HCEC 1CT (cell line): ENCODE results near the gene SATB1.
A peak's percentile ranks its signal among the peaks of the same experiment; 100 is the strongest.

ENCODE experiments used
- DNase-seq: peaks from one replicate; pipeline ENCODE4 v3.0.0-alpha.2; 2017

The SATB1 gene

DNA sequence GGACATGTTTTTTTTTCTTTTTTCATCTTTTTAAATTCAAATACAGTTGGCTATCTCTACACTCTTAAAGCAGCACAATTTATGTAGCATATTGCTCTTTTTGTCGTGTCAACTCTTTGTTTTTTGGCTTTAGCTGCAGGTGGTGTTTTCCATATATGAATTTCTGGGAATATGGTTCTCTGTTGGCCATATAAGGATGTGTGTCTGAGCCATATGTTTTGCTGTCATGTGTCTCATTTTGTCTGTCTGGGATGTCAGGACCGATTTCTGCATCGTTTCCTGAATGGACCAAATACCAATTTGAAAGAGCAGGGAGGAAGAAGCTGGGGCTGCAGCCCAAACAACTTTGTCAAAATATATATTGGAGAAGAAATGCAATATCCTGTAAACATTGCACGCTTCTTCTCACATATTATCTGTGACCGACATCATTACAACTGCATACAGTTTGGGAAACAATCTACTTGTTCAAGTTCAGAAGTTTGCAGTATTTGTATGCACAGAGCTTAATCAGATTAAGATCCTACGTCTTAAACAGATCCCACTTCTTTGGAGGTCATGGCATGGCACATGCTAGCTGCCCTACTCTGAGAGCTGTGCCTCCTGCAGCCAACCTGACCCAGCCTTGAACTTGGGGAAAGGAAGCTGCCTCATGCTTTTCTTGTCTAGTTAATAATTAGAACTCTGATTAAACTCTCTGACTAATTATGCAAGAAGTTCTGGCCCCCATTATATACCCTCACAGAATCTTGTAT lies 4.0 kb upstream of the SATB1 start:
- no peak for DNase-seq

DNA sequence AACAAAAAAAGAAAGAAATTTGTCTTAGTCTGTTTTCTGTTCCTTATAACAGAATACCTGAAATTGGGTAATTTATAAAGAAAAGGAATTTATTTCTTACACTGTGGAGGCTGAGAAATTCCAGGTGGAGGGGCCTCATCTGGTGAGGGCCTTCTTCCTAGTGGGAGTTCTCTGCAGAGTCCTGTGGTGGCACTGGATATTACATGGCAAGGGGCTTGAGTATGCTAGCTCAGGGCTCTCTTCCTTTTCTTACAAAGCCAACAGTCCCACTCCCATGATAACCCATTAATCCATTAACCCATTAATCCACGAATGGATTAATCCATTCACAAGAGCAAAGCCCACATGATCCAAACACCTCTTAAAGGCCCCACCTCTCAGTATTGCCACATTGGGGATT lies 2.9 kb upstream of the SATB1 start:
- no peak for DNase-seq

DNA sequence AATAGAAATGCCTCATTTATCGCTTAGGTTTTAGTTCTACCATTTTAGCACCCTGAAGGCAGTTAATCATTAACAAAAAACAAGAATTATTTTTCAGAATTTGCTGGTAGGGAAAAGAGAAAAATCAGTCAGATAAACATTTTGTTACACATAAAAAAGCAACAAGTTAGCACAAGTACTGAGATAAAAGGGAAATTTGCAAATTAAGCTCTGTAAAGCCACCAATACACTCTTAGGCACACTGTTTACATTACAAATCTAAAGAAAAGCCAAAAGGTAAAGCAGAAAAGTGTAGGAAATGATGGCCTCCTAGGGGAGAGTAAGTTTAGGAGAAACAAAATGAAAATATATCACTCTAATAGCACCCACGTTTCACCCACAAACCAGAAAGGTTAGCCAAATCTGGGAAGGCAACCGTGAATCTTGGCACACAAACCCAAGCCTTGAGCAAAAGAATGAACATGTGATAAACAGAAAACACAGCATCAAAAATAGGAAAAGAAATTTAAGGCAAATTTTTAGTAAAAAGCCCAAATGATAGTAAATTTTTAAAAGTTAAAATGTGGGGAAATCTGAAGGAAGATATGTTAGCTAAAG lies 1.6 kb upstream of the SATB1 start:
- no peak for DNase-seq

DNA sequence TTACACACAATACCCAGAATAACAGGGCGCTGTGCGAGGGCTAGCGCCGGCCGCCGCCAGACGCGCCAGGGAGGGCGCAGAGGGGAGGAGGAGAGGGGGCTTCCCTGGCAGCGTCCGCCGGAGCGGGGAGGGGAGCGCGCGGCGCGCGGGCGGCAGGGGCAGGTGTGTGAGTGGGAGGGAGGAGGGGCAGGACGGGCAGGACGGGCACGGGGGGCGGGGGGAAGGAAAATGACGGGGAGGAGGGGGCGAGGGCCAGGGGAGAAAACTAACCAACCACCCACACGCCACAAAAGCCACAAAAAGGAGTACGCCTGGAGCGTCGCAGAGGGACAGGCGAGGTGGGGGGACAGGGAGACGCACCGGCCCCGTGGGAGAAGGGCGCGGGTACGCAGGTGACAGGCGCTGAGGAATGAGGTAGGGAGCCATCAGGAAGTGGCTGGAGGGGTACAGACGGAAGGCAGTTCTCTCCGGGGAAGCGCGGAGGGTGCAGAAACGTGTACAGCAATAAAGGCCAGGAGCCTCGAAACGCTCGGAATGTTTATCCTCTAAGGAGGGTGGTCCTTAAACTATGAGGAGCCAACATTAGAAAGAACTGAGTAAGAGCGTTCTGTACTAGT lies 610 bp upstream of the SATB1 start:
- no peak for DNase-seq

DNA sequence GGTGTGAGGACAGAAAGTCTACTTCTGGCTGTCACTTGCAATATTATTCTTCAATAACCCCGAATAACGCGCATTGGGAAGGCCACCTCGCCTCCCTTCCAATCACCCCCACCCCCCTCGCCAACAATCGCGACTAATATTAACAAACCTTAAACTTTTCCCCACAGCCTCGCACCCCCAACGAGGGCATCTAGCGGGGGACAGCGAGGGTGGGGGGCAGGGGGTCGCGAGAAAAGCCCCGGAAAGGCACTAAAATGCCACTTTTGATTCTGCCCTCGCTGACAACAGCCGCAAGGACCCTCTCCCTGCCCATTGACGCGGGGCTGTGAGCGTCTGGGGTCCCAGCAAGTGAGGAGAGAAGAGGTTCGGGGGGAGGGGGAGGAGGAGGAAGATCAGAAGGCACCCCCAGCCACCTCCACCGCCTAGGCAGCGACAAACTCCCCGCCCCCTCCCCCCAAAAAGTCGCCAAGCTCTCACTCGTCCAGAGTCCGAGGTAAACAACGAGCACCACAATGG lies 868 bp downstream of the SATB1 start:
- DNase-seq, result no peak

DNA sequence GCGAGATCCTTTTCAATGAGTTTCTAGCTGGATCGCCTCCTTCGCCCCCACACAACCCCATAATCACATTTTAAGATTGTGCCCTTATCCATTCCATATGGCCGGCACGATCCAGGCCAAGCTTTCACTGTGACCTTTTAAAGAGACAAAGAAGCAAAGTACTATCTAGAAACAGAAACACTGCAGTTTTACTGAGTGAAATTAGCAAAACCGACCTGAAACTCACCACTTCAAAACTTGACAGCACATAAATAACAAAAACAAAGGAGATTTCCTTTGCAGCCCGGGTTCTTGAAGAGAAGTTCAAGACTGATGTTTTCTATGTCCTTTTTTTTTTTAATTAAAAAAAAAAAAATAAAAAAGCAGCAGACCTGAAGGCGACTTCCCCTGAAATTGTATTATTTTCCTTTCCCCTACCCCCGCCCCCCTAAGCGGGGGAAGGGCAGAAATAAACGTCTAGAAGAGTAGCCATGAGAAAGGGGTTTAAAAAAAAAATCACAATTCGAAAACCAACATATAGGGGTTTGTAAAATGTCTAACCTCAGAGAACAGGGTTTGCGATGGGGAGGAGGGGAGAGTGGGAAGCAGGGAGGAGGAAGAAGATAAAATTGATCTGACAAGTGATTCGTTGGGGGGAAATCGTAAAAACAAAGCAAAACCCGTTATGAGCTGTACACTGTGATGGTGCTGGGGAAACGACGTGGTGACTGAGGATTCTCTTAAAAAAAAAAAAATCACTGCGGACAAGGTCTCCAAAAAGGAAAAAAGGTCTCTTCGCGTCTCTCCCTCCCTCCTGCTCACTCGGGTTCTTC lies 1.5 kb downstream of the SATB1 start:
- DNase-seq, result peak; percentile 42

DNA sequence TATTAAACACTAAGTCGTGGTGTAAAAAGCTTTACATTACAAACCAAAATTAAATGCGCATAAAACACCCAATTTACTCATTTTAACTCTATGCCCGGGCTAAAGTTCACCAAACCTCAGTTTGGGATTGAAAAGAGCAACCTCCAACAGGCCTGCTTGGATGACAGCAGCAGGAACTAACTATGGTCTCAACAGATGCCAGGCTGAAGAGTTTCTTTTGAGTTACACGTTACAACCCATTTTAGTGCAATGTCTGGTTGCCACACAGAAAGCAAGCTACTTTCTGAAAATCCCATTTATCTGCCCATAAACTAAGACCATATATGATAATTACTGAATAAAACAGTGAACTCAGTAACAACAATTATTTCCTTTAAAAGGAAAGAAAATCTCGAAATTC lies 2.2 kb downstream of the SATB1 start:
- no peak for DNase-seq

DNA sequence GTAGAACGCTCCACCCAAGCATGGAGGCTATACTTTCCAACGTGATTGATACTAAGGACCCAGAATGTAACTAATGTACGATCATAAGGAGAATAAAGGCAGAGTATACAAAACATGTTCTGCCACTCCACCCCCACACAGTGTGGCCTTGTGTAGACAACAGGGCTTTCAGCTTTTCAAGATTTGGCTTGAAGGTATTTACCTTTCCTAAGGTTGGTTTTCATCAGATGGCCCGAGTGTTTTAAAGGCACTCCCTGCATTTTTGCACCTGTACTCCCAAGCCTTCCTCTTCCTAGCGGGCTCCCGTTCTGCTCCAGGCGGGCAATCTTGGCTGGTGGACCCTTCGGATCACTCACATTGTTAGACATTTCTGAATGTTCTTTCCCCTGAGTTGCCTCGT lies 4.6 kb downstream of the SATB1 start:
- DNase-seq, result no peak

DNA sequence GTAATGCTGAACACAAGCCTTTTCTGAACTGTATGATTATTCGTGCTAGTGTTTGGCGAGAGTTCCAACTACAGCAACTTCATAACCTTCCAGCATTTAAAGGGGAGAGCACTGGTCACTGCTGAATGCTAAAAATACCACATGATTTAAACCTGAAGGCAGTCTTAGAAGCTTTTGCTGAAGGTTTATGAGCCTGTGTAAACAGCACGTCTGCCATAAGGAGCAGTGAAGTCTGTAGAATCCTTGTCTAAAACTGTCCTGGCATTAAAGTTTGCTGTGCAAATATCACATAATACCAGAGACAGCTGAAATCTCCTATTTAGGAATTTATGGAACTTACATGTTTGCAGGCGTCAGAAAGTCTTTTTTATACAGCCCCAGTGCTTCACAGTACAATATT lies 5.9 kb downstream of the SATB1 start:
- DNase-seq, result no peak

DNA sequence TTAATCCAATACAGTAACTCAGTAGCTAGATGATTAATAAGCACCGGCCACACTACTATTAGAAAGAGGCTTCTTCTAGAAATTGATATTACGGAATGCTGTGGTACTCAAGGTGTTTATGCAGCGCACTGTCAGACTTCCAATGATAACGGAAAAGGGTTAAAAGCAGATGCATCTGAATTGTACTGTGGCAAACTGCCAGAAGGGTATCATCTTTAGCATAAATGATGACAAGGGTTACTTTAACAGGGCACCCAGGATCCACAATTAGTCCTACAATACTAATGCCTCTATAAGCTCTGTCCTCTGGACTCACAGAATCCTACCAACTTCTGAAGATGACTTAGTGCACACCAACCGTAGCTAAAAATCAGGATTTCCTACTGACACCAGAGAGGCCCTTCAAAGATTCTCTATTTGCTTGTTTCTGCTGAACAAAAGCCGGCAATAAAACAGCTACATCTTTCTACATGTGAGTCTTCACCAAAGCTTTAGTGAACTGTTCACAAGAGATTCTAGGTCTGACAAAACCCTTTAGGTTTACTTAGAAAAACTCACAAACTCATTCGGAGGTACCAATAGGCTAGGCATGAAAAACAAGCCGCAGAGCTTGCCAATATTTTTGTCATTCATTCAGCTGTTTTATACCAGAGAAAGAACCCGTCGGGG lies 7.1 kb downstream of the SATB1 start:
- no peak for DNase-seq

DNA sequence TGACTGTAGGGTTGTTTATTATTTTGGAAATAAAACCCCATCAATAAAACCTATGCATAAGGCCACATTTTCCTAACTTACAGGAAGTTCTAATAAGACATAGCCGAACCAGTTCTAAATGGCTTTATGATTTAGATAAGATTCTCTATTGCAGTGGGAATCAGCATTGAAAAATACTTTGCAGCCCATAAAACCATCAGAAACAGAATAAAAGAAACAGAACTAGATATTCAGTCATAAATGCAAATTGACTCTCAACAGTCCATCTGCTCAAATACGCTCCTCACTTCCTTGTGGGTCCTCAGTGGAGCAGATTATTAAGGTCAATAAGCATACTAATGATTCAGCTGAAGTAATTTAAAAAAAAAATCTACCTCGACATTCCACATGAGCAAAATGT lies 8.8 kb downstream of the SATB1 start:
- DNase-seq, result no peak

DNA sequence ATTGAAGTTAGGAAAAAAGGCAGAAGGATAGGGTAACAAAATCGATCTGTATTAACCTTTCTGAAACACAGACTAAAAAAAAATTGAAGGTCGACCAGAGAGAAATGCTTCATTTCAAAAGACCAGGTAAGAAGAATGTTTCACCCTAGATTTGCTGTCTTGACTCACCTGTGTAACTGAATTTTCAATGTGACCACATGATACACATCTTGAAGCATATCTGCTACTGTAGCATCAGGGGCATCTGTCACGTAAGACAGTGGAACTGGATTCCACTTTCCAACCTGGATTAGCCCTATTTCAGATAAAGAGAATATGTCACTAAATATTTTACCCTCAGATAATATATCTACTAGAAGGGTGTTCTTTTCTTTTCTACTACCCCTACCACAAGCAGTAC lies 9.3 kb downstream of the SATB1 start:
- DNase-seq, result no peak

DNA sequence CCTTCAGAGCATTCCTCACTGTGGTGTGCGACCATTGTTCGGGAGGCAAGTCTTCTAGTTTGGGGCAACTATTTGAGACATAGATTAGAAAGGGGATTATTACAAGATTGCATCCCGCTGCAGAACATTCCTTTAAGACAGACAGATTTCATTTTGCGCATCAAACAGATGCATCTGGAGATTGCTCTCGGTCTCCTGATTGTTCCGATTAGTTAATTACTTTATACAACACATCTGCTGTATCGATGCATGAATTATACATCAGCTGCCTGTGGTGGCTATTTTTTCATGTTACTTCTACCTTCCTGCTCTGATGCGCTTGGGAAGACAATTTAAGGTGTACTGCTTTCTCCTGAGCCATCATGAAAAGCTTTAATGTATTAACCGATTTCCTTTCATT lies 10.0 kb downstream of the SATB1 start:
- DNase-seq, result no peak

DNA sequence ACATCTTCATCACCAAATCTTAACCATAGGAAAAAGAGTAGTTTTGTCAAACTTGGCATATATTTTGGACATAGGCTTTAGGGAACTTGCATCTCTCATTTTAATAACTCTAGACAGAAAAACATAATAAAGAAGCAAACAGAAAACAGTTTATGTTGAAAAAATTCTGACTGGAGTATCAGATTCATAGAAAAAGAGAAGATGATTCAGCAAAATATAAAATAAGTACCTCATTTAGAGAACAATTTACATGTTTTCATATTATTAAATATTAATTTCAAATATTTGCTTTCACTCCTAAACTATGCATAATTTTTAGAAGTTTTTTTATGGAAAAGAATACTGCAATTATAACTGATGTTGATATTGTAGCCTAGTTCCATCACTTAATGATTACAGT lies 12.5 kb downstream of the SATB1 start:
- no peak for DNase-seq

DNA sequence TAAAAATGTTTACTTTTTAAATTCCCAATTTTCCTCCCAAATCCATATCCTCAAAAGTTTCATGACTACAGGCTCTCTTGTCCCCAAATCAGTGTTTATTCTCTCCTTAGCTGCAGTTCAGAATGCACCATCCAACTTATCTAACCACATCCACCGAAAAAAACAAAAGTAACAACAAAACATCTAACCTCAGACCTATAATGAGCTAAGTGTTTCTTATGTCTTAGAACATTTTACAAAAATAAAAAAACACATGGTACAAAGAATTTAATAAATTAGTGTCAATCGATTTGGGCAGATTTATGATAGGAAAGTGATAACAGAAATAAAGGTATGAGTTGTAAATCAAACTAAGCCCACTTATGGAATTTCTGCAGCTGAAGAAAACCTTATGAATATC lies 13.6 kb downstream of the SATB1 start:
- DNase-seq, result no peak

DNA sequence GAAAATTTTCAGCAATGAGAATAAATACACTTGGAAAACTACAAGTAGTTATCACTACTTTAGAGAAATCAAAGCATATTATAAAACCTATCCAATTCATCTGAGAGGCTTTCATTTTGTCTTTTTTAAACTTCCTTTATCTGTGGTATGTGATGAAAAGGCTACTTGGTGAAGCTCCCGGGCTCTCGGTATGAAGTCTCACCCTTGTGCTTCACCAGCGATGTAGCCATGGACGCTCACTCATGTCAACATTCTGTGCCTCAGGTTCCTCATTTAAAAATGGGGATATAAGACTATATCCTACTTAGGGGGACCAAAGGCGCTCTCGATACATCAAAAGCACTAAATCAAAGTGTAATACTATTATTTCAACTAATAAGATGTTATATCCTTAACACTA lies 14.9 kb downstream of the SATB1 start:
- no peak for DNase-seq

DNA sequence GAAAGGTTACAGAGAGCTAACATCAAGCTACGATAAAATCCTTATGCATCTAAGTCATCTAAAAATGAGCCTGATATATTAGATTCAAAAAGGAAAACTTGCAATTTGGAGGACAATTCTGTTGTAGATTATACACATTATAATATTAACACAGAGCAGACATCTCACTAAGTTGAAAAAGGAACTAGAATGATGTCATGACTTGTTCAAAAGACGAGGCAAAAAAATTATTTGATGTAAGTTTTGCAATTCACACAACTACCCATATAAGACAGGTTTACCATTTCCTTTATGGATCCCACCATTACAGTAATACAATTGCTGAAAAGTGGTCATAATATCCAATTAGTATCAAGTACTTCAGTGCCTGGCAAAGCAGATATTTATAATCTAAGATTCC lies 15.9 kb downstream of the SATB1 start:
- no peak for DNase-seq

DNA sequence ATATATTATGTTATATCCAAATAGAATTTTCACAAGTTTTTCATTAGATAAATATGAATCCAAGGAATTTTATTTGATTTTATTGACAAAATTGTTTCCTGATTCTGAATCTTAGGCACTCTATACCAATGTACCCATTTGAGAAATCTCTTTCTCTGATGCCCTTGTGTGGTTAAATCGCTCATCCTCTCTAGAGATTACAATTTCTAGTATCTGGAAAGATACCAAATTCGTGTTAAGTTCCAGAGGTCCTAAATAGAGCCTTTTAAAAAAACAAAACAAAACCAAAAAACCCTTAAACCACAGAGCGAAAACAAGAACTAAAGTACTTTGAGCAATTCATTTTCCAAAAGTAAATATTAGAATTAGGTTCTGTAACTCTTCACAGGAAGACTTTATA lies 20.0 kb downstream of the SATB1 start:
- no peak for DNase-seq

DNA sequence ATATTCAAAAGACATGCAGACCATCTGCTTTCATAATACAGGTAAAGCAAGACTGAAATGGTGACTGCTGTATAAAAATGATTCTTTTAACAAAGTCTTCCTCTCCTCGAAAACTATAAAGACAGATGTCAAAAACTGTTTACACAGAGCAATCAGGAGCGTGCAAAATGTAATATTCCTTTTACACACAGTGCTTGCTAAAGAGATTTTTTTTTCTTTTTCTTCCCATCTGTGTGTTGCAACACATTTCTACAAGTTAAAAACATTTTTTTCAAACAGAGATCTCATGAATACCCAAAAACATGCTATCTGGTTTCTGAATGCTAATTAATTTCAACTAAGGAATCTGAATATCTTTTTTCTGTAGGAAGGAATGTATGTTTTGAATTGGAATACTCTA lies 22.1 kb downstream of the SATB1 start:
- no peak for DNase-seq

DNA sequence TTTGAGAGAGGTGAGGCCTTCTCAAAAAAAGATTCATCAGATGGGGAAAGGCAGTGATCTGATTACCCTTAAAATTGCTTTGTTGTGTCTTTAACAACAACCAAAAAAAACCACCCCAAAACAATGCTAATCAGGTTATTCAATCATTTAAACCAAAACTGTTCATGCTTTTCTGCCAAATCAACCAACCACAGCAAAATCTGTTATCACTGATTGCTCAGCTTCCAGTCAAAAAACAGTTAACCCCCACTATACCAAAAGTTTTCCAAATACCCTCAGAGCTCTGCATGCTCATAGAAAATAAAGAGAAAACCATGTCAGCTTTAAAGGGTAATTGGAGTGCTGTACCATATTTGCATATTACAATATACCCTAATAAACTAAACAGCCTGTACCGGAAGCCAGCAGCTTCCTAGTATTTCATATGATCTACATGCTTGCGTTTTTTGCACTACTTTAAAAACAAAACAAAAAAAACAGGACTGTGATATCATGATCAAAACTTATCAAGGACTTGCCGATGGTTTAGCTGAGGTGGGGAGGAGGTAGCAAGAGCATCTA lies 22.8 kb downstream of the SATB1 start:
- no peak for DNase-seq

DNA sequence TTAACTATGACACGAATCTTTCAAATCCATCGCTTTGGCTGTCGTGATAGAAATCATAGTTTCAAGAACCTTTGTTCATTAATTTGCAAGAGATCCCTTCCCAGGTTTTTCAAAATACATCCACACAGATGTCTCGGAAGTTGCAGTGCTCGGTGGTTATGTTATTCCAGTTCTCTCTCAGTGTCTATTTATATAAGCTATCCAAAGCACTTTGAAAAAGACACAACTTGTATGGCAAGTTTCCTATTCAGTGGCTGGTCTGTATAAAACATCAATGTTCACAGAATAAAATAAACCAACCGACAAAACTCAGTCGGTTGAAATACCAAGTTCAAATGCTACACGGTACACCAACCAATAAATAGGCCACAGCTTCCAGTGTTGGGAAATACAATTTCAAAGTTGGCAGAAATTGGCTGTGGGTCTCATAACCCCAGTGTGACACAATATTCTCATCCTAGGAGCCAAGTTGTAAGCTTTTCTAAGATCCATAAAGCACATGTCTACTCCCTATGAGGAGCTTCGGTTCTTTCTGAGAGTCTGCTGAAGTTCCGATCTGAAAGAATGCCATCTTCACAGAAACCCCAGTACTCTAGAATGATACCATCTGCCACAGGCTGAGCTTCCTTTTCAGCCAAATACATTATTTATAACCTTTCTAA lies 23.7 kb downstream of the SATB1 start:
- no peak for DNase-seq

DNA sequence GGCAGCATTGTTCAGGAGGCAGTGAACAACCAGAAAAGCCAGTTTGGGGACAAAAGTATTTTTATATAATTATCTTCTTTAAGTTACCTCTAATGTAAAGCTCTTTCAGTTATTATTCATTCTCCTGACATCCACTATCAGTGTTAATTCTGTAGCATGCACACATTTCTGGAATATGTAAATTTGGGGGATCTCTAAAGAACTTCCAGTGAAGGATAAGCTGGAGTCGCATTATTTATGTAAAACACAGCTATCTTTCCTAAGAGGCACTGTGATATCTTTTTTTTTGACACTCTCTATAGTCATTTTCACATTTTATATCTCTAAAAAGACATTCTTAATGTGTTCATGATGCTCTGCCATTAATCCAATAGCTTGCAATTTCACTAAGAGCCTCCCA lies 26.7 kb downstream of the SATB1 start:
- no peak for DNase-seq
